ENCODE data around the gene SIAH3. TPM values are rescaled to one million over a fixed set of nuclear protein-coding genes. Genes with fewer than 3 reads are reported as not detected.

The SIAH3 gene
- total RNA-seq, 1 experiment from 2014 or later: not detected

GRCh38 chr13:45807520-45808099, 43.9 kb downstream of the SIAH3 start:
- ATAC-seq (peak; percentile 99), DNase-seq (ENCODE audit: low read depth, low spot score) (peak; percentile 62)
- TF ChIP-seq RAD21 (IDR thresholded peaks at IDR 0.05; ENCODE audit: low read depth) (peak; percentile 85), ELF1 (IDR thresholded peaks at IDR 0.05; ENCODE audit: borderline replicate concordance, low read depth) (no peak), CTCF (IDR thresholded peaks at IDR 0.05 in 2 of 3, conservative IDR thresholded peaks at IDR 0.05 in 1 of 3; ENCODE audit: borderline replicate concordance in 1 of 3, insufficient read depth in 1 of 3, low read depth in 2 of 3, low read length in 2 of 3) (peak; percentile 66 to 77 (median 70)), SIN3A (IDR thresholded peaks at IDR 0.05; ENCODE audit: low read depth) (no peak), ATF3 (IDR thresholded peaks at IDR 0.05) (peak; percentile 63; the same call in 1 of the 2 replicates)
- Histone ChIP-seq H3K27ac (ENCODE audit: low read depth, low read length) (no peak overlapping the region), H3K9ac (ENCODE audit: low read length) (no peak overlapping the region), H3K4me1 (ENCODE audit: control insufficient read depth in 1 of 2, insufficient read depth in 2 of 2, low read length in 2 of 2) (no peaks in the 10 kb centered on the region), H2AFZ (ENCODE audit: low read depth, low read length, poor library complexity, severe bottlenecking) (peak overlapping the region; percentile 30), H3K9me2 (ENCODE audit: insufficient read depth) (no peaks in the 10 kb centered on the region), H4K20me1 (ENCODE audit: insufficient read depth) (no peaks in the 10 kb centered on the region), H3K9me3 (ENCODE audit: control insufficient read depth in 1 of 2, insufficient read depth in 1 of 2, low read depth in 1 of 2, low read length in 2 of 2) (no peaks in the 10 kb centered on the region), H3K4me2 (ENCODE audit: low read length) (no peak overlapping the region), H3K79me2 (ENCODE audit: insufficient read depth, low read length) (no peaks in the 10 kb centered on the region), H3K36me3 (ENCODE audit: control insufficient read depth in 1 of 2, insufficient read depth in 2 of 2, low read length in 2 of 2) (no peaks in the 10 kb centered on the region), H3K27me3 (ENCODE audit: insufficient read depth, low read length) (no peaks in the 10 kb centered on the region), H3K4me3 (replicated peaks in 1 of 2; ENCODE audit: low read depth in 1 of 2, low read length in 2 of 2) (no peak overlapping the region)
- intact Hi-C loops (cut with micrococcal nuclease): loop anchor here (1.0 to 2.0 kb wide), 5 partner anchors 71 to 514 kb away; no protein-coding TSS in a partner anchor
- no TSS peak for BruUV-seq (replicated peaks)
- CTCF ChIA-PET: interaction anchor here (0.6 to 2.8 kb wide), 18 partner anchors 11 to 514 kb away, joined by 3 to 38 read pairs (median 4); partner anchors contain the start of gene CBY2
- POLR2A ChIA-PET: interaction anchor here (0.7 to 1.2 kb wide), 2 partner anchors 353 to 385 kb away, joined by 3 to 5 read pairs; no protein-coding TSS in a partner anchor
- RAD21 ChIA-PET (ENCODE audit: low non-redundant PET in 1 of 2, low total read pairs in 2 of 2, uncharacterized antibody in 2 of 2, unreplicated experiment in 2 of 2): interaction anchor here (0.9 to 1.8 kb wide), 5 partner anchors 72 to 353 kb away, joined by 3 to 9 read pairs (median 5); no protein-coding TSS in a partner anchor

- H3K9me3 ChIP-seq (ENCODE audit: control insufficient read depth in 1 of 2, insufficient read depth in 1 of 2, low read depth in 1 of 2, low read length in 2 of 2): no peaks in the 10 kb centered on the region
- DNase-seq (ENCODE audit: low read depth, low spot score) (no peak), ATAC-seq (no peak)
- no peak overlapping the region for H3K4me3 ChIP-seq (replicated peaks in 1 of 2; ENCODE audit: low read depth in 1 of 2, low read length in 2 of 2)
- no peak overlapping the region for H3K27ac ChIP-seq (ENCODE audit: low read depth, low read length)
- intact Hi-C loops (cut with micrococcal nuclease): no loop called here
- no peaks in the 10 kb centered on the region for H4K20me1 ChIP-seq (ENCODE audit: insufficient read depth)
- CTCF ChIA-PET: no interaction called here
- no peak overlapping the region for H3K9ac ChIP-seq (ENCODE audit: low read length)
- no peaks in the 10 kb centered on the region for H3K27me3 ChIP-seq (ENCODE audit: insufficient read depth, low read length)
- H3K79me2 ChIP-seq (ENCODE audit: insufficient read depth, low read length): no peaks in the 10 kb centered on the region
- POLR2A ChIA-PET: no interaction called here
- H3K9me2 ChIP-seq (ENCODE audit: insufficient read depth): no peaks in the 10 kb centered on the region
- H2AFZ ChIP-seq (ENCODE audit: low read depth, low read length, poor library complexity, severe bottlenecking): no peak overlapping the region
- BruUV-seq (replicated peaks): no TSS peak
- H3K4me2 ChIP-seq (ENCODE audit: low read length): no peak overlapping the region
- RAD21 ChIA-PET (ENCODE audit: low non-redundant PET in 1 of 2, low total read pairs in 2 of 2, uncharacterized antibody in 2 of 2, unreplicated experiment in 2 of 2): no interaction called here
- no peaks in the 10 kb centered on the region for H3K4me1 ChIP-seq (ENCODE audit: control insufficient read depth in 1 of 2, insufficient read depth in 2 of 2, low read length in 2 of 2)
- no peaks in the 10 kb centered on the region for H3K36me3 ChIP-seq (ENCODE audit: control insufficient read depth in 1 of 2, insufficient read depth in 2 of 2, low read length in 2 of 2)
- TF ChIP-seq MAX (IDR thresholded peaks at IDR 0.05) (no peak), ZFX (IDR thresholded peaks at IDR 0.05) (no peak), FOSL1 (IDR thresholded peaks at IDR 0.05; ENCODE audit: low read depth) (no peak), ZNF274 (IDR thresholded peaks at IDR 0.05; ENCODE audit: low read depth, low read length) (no peak), TCF7L2 (IDR thresholded peaks at IDR 0.05; ENCODE audit: borderline replicate concordance, extremely low read depth, insufficient read depth, insufficient read length) (no peak), SIN3A (IDR thresholded peaks at IDR 0.05; ENCODE audit: low read depth) (no peak), EGR1 (IDR thresholded peaks at IDR 0.05; ENCODE audit: low read depth) (no peak), REST (IDR thresholded peaks at IDR 0.05; ENCODE audit: low read depth) (no peak)
These were observed 51.1 kb downstream of the SIAH3 start for GRCh38 chr13:45800485-45800884.
